ENCODE measurements around the gene KLRK1.
"Not testable (repeated sequence)": the region's sequence is repeated elsewhere in the genome, so short reads cannot be mapped to it uniquely, and the experiment has no call there.

Gene KLRK1

GRCh38 chr12:10362828-10363657 is 26.8 kb downstream of the KLRK1 start:
- DNase-seq: no peak

GRCh38 chr12:10362325-10362724 is 27.5 kb downstream of the KLRK1 start:
- no peak for DNase-seq

GRCh38 chr12:10361622-10362021 is 28.2 kb downstream of the KLRK1 start:
- DNase-seq: no peak

GRCh38 chr12:10361084-10361483 is 28.8 kb downstream of the KLRK1 start:
- DNase-seq: no peak

GRCh38 chr12:10358969-10359368 is 30.9 kb downstream of the KLRK1 start:
- DNase-seq: no peak

GRCh38 chr12:10358131-10358530 is 31.7 kb downstream of the KLRK1 start:
- no peak for DNase-seq

- DNase-seq: peak in 2 of 14 donors; percentile 8 to 43
Measured at GRCh38 chr12:10354502-10354901, 35.3 kb downstream of the KLRK1 start.

- no peak for DNase-seq
Measured at GRCh38 chr12:10354071-10354470, 35.8 kb downstream of the KLRK1 start.

GRCh38 chr12:10351457-10351856 is 38.4 kb downstream of the KLRK1 start:
- not testable (repeated sequence) for DNase-seq

- no peak for DNase-seq
Measured at GRCh38 chr12:10341892-10342509, 47.8 kb downstream of the KLRK1 start.

- not testable (repeated sequence) for DNase-seq
Measured at GRCh38 chr12:10340946-10341345, 48.9 kb downstream of the KLRK1 start.

- DNase-seq: no peak
Measured at GRCh38 chr12:10339053-10339840, 50.6 kb downstream of the KLRK1 start.

GRCh38 chr12:10338470-10338869 is 51.4 kb downstream of the KLRK1 start:
- DNase-seq: not testable (repeated sequence)

- DNase-seq: not testable (repeated sequence)
Measured at GRCh38 chr12:10336196-10336595, 53.6 kb downstream of the KLRK1 start.

GRCh38 chr12:10331642-10332239 is 58.1 kb downstream of the KLRK1 start:
- no peak for DNase-seq

- not testable (repeated sequence) for DNase-seq
Measured at GRCh38 chr12:10328691-10329090, 61.1 kb downstream of the KLRK1 start.

Data from C1 segment of cervical spinal cord (tissue), 14 donors.